NCI-H128 (cell line): ENCODE results near the gene C4B.
"Not testable (repeated sequence)": the region's sequence is repeated elsewhere in the genome, so short reads cannot be mapped to it uniquely, and the experiment has no call there.

Experiments
- DNase-seq: peaks from one replicate; lab custom pipeline; 2025; ENCODE audit not compliant: unreplicated experiment; lab: John Stamatoyannopoulos, UW

C4B gene

DNA sequence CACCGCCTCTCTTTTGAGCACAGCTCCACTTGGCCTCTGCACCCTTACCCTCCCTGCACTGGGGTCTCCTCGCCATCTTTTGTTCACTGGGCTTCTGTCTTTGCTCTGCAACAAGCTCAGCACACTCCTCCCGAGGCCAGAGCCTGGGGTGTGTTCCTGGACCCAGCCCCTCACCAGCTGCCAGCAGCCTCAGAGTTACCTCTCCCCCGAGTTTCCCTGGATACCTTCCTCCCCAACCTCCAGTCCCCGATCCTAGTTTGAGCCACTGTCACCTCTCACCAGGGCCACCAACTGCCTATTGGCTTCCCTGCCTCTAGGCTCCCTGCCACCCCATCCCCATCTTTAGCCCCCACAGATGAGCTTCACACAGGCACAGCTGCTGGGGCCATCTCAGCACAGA is 36.0 kb downstream of the C4B start:
- no peak for DNase-seq

DNA sequence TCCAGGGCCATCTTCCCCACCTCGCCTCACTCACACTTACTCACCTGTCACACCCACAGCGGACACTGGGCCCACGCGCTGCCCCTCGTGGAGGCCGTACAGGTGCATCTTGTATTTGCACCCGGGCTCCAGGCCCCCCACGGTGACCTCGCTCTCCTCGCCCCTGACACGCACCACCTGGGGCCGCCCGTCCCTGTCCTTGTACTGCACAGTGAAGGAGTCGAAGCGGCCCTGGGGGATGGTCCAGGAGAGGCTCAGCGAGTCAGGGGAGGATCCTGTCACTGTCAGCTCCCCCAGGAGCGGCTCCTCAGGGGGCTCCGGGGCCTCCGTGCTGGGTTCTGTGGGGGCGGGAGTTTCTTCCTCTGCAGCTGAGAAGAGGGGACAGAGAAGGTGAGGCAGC is 38.0 kb downstream of the C4B start:
- not testable (repeated sequence) for DNase-seq

DNA sequence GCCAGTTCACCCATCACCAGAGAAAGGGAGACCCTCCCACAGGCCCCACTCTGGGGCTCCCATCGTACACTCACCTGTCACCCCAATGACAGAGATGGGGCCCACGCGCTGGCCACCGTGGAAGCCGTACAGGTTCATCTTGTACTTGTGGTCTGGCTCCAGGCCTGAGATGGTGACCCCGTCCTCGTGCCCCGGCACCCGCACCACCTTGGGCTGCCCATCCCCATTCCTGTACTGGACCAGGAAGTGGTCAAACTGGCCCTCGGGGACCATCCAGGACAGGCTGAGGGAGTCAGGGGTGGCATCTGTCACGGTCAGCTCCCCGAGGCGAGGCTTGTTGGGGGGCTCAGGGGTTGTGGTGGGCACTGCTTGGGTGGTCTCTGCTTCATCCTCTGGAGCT is 38.7 kb downstream of the C4B start:
- not testable (repeated sequence) for DNase-seq

DNA sequence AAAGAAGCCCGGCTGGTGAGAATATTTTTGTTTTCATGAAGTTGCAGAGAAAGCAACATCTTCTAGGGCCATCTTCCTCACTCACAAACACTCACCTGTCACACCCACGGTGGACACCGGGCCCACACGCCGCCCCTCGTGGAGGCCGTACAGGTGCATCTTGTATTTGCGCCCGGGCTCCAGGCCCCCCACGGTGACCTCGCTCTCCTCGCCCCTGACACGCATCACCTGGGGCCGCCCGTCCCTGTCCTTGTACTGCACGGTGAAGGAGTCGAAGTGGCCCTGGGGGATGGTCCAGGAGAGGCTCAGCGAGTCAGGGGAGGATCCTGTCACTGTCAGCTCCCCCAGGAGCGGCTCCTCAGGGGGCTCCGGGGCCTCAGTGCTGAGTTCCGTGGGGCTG is 41.2 kb downstream of the C4B start:
- DNase-seq = not testable (repeated sequence)

DNA sequence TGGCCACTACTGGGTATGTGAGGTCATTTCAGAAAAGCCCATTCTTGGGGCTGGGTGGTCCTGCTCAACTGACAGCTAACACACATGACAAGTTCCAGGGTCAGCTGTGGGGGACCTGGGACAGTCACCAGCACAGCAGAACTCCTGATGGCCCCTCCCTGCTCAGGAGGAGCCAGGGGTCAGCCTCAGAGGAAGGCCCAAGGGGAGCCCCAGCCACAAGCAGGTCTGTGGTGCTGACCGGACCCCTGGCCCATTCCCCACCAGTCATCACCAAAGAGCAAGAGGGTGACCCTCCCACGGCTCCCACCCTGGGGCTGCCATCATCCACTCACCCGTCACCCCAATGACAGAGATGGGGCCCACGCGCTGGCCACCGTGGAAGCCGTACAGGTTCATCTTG is 41.7 kb downstream of the C4B start:
- DNase-seq = no peak

DNA sequence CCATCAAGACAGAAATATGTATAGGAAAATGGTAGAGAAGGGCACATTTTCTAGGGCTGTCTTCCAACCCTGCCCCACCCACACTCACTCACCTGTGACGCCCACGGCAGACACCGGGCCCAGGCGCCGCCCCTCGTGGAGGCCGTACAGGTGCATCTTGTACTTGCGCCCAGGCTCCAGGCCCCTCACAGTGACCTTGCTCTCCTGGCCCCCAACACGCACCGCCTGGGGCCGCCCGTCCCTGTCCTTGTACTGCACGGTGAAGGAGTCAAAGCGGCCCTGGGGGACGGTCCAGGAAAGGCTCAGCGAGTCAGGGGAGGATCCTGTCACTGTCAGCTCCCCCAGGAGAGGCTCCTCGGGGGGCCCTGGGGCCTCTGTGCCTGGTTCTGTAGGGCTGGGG is 43.4 kb downstream of the C4B start:
- DNase-seq = no peak

DNA sequence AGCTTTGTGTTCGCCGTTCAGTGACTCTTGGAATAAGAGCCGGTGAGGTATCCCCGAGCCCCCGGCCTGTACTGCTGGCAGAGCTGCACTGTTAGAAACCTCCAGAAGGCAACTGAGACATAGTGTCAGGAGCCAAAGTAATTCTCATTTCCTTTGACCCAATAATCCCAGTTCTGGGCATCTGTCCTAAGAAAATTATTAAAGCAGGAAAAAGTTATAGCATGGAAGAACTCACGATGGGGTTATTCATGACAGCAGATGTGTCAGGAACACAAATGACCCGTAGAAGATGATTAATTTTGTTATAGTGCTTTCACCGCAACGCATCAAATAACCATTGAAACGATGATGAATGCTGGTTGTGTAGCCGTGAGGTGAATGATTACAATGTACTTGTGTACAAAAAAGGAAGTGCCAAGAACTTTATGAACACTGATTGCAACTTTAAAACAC is 43.9 kb downstream of the C4B start:
- no peak for DNase-seq

DNA sequence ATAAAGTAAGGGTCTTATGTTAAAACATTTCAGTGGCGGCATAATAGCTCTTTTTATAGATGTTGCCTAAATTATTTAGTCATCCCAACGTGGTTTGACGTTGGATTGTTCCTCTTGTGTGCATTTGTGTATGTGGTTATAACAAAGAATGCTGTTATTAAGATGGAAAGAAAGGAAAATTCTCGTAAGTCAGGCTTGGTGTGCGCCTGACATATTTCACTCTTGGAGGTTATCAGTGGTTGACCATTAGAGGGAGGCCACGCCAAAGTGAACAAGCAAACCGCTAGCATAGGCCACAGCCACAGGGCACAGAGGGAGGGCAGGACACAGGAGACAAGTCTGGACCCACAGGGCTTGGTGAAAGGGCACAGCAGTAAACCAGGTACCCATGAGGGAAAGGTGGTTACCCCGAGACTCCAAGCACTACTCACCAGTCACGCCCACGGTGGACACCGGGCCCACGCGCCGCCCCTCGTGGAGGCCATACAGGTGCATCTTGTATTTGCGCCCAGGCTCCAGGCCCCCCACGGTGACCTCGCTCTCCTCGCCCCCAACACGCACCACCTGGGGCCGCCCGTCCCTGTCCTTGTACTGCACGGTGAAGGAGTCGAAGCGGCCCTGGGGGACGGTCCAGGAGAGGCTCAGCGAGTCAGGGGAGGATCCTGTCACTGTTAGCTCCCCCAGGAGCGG is 46.5 kb downstream of the C4B start:
- DNase-seq = no peak

DNA sequence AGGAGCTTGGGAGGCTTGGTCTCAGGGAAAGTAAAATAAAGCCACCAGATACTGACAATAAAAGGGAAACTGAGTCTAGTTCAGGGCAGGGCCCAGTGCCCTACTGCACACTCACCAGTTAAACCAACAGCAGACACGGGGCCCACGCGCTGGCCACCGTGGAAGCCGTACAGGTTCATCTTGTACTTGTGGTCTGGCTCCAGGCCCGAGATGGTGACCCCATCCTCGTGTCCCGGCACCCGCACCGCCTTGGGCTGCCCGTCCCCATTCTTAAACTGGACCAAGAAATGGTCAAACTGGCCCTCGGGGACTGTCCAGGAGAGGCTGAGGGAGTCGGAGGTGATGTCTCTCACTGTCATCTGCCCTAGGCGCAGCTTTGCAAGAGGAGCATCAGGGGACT is 50.1 kb downstream of the C4B start:
- DNase-seq = no peak

DNA sequence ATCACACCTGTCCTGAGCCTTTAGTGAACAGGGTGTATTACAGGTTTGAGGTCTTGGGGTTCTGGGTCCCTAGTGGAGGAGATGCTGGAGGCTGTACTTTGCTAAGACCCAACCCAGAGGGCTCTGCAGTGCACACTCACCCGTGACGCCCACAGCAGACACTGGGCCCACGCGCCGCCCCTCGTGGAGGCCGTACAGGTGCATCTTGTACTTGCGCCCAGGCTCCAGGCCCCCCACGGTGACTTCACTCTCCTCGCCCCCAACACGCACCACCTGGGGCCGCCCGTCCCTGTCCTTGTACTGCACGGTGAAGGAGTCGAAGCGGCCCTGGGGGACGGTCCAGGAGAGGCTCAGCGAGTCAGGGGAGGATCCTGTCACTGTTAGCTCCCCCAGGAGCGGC is 52.9 kb downstream of the C4B start:
- not testable (repeated sequence) for DNase-seq

DNA sequence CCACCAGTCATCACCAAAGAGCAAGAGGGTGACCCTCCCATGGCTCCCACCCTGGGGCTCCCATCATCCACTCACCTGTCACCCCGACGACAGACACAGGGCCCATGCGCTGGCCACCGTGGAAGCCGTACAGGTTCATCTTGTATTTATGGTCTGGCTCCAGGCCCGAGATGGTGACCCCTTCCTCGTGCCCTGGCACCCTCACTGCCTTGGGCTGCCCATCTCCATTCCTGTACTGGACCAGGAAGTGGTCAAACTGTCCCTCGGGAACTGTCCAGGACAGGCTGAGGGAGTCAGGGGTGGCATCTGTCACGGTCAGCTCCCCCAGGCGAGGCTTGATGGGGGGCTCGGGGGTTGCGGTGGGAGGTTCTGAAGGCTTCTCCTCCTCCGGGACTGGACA is 53.7 kb downstream of the C4B start:
- DNase-seq = not testable (repeated sequence)

DNA sequence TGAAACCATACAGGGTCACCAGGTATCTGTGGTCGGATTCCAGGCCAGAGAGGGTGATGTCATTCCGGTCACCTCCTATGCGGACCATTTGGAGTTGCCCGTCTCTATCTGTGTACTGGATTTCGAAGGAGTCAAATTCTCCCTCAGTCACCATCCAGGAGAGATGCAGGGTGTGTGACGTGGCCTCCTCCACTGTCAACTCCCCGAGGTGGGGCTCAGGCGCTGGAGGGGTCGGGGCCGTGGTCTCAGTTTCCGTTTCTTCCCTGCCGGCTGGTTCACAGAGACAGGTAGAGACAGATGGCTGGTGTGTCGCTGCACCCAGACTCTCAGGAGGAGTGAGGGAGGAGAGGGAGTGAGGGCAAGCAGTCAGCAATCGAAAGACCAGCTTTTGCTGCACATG is 54.3 kb downstream of the C4B start:
- DNase-seq = no peak

DNA sequence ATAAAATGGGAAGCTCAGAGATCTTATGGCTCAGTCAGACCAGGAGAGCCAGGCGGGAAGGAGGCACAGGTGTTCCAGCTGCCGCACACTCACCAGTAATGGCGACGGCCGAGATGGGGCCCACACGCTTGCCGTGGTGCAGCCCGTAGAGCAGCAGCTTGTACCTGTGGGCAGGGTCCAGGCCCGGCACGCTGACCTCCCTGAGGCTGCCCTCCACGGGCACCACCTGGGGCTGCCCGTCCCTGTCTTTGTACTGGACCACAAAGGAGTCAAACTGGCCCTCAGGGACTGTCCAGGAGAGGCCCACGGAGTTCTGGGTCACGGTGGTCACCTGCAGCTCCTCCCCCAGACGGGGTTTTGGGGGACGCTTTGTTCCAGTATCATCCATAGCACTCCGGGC is 54.9 kb downstream of the C4B start:
- no peak for DNase-seq

DNA sequence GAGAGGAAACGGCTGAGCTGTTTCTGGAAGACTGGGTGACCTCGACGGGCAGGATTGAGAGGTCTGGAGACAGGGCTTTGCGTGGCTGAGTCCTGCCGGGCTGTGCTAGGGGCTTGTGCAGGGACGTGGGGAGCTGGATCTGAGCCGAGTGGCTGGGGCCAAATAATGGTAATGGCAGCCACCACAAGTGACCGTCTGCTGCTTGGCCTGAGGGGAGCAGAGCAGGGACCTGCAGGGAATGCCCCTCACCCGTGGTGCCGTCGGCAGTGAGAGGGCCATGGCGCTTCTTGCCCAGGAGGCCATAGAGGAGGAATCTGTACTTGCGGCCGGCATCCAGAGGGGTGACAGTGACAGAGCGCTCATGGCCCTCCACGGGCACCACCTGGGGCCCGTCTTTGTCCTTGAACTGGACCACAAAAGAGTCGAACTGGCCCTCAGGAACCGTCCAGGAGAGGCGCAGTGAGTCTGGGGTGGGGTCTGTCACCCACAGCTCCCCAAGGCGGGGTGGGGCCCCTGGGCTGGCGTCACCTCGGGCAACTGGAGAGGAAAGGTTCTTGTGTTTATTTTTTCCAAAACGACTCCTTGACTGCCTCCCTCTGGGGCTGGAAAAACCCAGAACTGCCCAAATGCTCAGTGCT is 55.4 kb downstream of the C4B start:
- no peak for DNase-seq

DNA sequence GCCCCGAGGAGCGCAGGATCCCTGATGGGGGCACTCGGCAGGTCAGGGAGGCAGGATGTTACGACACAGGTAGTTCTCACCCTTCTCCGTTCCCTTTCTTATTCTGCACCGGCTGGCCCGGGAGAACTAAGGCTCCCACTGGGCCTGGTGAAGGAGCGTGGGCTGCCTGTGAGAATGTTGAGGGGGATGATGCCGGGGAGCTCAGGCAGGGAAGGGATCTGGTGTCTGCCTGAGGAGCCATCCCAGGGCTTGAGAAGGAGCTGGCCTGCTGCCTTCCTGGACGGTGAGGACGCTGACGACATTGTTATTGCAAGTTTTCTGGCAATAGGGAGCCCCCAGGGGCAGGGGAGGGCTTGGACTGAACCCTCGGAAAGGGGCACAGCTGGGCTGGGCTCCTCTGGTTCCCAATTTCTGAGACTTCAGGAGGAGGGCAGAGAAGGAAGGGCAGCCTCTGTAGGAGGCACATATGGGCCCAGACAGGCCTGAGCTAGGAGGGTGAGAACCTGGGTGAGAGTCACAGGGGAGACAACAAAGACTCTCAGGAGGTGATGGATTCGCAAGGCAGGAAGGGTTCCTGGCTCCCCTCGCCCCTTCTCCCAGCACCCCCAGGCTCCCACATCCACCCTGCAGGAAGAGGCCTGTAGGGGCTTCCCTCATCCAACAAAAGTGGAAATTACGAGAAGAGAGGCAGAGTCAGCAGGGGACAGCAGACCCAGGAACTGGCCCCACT is 56.4 kb downstream of the C4B start:
- no peak for DNase-seq

DNA sequence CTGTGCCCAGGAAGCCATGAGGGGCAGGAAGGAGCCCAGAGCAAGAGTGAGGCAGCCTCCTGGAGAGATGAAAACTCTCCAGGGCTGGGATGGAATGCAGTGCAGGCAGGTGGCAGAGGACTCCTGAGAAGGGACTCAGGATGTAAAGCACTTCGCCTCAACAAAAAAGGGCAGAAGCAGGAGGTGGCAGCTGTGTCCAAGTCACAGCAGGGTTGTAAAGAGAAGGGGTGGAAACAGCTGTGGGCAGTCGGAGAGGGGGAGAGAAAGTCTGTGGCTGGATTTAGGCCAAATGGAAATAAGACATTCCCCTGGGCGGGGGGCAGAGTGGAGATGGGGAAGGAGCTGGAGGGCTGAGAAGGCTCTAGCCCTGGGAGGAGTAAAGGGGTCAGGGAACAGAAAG is 58.5 kb downstream of the C4B start:
- no peak for DNase-seq

DNA sequence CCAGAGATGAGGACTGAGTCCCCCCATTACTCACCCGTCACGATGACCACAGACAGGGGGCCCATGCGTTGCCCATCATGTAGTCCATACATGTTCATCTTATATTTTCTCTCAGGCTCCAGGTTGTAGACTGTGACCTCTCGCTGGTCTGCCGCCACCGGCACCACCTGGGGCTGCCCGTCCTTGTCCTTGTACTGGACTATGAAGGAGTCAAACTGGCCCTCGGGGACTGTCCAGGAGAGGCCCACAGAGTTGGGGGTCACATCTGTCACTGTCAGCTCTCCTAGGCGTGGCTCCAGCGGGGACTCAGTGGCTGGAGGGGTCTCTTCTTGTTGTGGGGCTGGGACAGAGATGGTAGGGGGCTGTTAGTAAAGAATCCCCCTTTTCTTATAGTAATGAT is 59.0 kb downstream of the C4B start:
- DNase-seq = no peak

DNA sequence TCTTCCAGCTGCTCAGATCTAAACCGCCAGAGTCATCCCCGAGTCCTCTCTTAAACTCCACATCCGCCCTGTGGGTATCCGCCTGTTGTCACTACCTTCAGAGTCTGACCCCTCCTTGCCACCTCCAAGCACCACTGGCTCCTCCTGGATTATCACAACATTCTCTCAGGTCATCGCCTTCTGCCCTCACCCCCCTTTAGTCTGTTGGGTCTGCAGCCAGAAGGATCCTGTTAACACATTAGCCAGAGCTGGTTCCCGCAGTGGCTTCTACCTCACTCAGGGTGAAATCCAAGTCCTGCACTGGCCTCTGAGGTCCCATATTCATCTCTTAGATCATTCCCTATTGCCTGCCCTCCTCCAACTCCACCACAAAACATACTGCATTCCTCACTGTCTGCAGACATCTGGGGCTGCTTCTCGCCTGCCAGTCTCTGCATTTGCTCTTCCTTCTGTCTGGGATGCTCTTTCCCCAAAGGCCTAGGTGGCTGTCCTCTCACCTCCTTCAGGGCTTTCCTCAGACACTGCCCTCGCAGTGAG is 60.5 kb downstream of the C4B start:
- no peak for DNase-seq

DNA sequence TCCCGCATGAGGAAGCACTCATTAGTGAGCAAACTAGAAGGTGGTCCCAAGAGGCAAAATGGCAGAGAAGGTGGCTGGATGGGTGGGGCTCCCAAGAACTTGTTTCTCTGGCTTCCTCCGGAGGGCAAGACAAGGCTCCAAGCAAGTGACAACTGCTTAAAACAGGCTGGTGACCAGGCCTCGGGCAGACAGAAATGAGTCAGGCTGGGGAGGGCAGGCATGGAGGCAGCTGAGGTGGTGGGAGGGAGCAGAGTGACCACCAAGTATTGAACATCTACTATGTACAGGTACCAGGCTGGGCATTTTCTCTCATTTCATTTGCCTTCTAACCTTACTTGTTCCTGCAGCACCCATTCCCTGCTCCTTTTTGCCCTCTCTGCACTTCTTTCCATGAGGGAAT is 61.2 kb downstream of the C4B start:
- DNase-seq = no peak

DNA sequence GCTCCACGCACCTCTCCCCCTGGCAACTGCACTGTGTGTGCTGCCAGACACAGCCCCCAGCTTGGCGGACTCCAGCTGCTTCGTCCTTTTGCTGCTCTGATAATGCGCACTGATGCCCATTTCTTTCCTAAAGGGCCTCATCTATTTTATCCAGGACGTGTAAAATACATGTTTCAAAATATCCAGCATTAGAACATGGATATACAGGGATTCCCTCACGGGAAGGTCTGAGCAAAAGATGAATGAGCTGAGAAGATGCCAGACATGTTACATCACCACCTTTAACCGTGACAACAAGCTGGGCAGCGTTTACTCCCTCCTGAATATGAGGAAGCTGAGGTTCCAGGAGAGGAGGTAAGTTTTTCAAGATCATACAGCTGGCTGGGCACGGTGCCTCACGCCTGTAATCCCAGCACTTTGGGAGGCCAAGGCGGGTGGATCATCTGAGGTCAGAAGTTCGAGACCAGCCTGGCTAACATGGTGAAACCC is 61.8 kb downstream of the C4B start:
- DNase-seq = no peak

DNA sequence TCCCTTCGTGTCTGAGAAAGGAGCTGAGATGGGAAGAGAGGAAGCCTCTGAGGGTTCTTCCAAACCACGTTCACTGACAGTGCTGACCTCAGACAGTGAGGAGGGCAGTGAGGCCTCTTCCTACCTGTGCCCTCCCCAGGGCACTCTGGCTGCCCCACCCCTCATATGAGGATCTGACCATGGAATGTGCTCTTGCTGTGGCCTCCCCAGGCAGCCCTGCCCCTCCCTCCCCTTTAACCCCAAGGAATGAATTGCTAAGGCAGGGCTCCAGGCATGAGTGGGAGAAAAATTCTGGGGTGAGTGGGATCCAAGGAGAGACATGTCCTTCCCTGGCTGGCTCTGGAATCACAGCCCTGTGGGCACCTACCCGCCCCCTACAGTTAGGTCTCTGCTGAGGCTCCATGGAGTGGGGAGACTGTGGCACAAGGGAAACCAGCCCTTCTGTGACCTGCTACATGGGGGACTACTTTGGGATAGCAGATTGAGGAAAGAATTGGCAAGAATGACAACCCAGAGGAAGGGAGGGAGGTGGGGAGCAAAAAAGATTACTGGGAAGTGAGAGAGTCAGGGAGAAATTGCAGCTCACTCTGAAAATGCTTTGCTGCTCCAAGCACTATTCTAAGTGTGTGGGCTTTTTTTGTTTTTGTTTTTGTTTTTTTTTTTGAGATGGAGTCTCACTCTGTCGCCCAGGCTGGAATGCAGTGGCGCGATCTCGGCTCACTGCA is 65.1 kb downstream of the C4B start:
- no peak for DNase-seq
